ENCODE data around the gene PMEL. TPM values are rescaled to one million over a fixed set of nuclear protein-coding genes. Genes with fewer than 3 reads are reported as not detected.
"Not testable (repeated sequence)": the region's sequence is repeated elsewhere in the genome, so short reads cannot be mapped to it uniquely, and the experiment has no call there.

The PMEL gene
- polyA plus RNA-seq, 1 donor (not counting 4 experiments of a cell fraction or from before 2014, with no cell fraction given): 1.3 TPM

DNA sequence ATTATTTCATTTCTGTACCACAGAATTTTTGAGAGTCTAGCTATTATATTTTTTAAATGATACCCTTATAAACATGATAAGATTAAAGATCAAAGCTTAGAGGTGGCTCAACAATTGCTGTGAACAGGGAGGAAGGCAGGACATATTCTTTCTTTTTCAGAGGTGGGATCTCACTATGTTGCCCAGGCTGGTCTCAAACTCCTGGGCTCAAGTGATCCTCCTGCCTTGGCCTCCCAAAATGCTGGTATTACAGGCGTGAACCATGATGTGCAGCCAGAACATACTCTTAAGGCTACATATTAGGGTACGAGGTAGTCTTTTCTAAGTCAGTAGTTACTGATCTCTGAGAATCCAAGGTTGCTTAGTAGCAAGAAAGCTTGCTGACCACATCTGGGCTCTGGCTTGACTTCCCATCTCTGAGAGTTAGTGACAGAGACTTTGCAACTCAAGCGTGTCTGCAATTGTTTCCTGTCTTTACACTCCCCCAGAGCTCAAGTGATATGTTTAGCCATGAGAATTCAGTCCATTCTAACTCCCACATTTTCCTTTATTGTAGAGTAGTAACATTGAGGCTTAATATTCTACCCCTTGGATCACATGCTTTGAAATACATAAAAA is 16.6 kb upstream of the PMEL start:
- H3K4me2 ChIP-seq (ENCODE audit: control insufficient read depth, extremely low read depth, insufficient read depth, low read depth, low read length): no peak overlapping the region
- peaks cover 29% of the 10 kb centered on the region for H3K79me2 ChIP-seq (ENCODE audit: control insufficient read depth, insufficient read depth, low read length)

DNA sequence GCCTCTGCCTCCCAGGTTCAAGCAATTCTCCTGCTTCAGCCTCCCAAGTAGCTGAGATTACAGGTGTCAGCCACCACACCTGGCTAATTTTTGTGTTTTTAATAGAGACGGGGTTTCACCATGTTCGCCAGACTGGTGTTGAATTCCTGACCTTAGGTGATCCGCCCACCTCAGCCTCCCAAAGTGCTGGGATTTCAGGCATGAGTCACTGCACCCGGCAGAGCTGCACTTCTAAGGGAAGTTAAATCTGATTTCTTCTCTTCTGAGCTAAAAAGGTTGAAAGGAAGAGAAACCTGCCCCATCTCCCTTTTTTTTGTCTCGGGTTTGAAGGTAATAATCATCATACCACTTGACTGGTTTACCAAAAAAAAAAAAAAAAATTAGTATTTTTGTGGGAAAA is 16.0 kb upstream of the PMEL start:
- H3K9me1 ChIP-seq (ENCODE audit: control insufficient read depth, extremely low read depth, insufficient read depth, low read length); H3K9ac ChIP-seq (ENCODE audit: control insufficient read depth, extremely low read depth, insufficient read depth, low read length); DNase-seq (ENCODE audit: low read depth, low spot score); FAIRE-seq; H2AFZ ChIP-seq (ENCODE audit: control insufficient read depth, low read length); H3K4me2 ChIP-seq (ENCODE audit: control insufficient read depth, extremely low read depth, insufficient read depth, low read depth, low read length); H3K27ac ChIP-seq (ENCODE audit: control insufficient read depth, insufficient read depth, low read length); H4K20me1 ChIP-seq (ENCODE audit: control insufficient read depth, extremely low read depth, insufficient read depth, low read length); H3K4me3 ChIP-seq (ENCODE audit: control insufficient read depth in 2 of 3, extremely low read depth in 1 of 3, insufficient read depth in 2 of 3, low read depth in 1 of 3, low read length in 3 of 3); H3K4me1 ChIP-seq (ENCODE audit: control insufficient read depth, extremely low read depth, insufficient read depth, low read length); dilution Hi-C loops (cut with MboI; ENCODE audit: extremely low pct_ligation_motif_present, low sequenced_read_pairs); H3K9me3 ChIP-seq (ENCODE audit: control insufficient read depth, low read depth, low read length); H3K27me3 ChIP-seq (ENCODE audit: control insufficient read depth, extremely low read depth, insufficient read depth, low read length): not testable (repeated sequence)
- Histone ChIP-seq H3K79me2 (ENCODE audit: control insufficient read depth, insufficient read depth, low read length) (peaks cover 35% of the 10 kb centered on the region), H3K36me3 (ENCODE audit: control insufficient read depth in 2 of 2, extremely low read depth in 1 of 2, insufficient read depth in 2 of 2, low read length in 2 of 2) (peaks cover 20 to 24% of the 10 kb centered on the region in 2 experiments)

More for the DNA sequence above, 16.6 kb upstream of the PMEL start:
- DNase-seq (ENCODE audit: low read depth, low spot score): no peak
- Histone ChIP-seq H3K9me1 (ENCODE audit: control insufficient read depth, extremely low read depth, insufficient read depth, low read length) (no peaks in the 10 kb centered on the region), H3K4me1 (ENCODE audit: control insufficient read depth, extremely low read depth, insufficient read depth, low read length) (no peaks in the 10 kb centered on the region), H4K20me1 (ENCODE audit: control insufficient read depth, extremely low read depth, insufficient read depth, low read length) (no peaks in the 10 kb centered on the region), H3K9me3 (ENCODE audit: control insufficient read depth, low read depth, low read length) (no peaks in the 10 kb centered on the region), H3K9ac (ENCODE audit: control insufficient read depth, extremely low read depth, insufficient read depth, low read length) (no peak overlapping the region), H3K27ac (ENCODE audit: control insufficient read depth, insufficient read depth, low read length) (no peak overlapping the region), H3K27me3 (ENCODE audit: control insufficient read depth, extremely low read depth, insufficient read depth, low read length) (no peaks in the 10 kb centered on the region), H2AFZ (ENCODE audit: control insufficient read depth, low read length) (no peak overlapping the region), H3K4me3 (ENCODE audit: control insufficient read depth in 2 of 3, extremely low read depth in 1 of 3, insufficient read depth in 2 of 3, low read depth in 1 of 3, low read length in 3 of 3) (no peak overlapping the region), H3K36me3 (ENCODE audit: control insufficient read depth in 2 of 2, extremely low read depth in 1 of 2, insufficient read depth in 2 of 2, low read length in 2 of 2) (peaks cover 21 to 23% of the 10 kb centered on the region in 2 experiments)
- dilution Hi-C loops (cut with MboI; ENCODE audit: extremely low pct_ligation_motif_present, low sequenced_read_pairs): no loop called here
- no peak for FAIRE-seq
- TF ChIP-seq, protein P1, sequence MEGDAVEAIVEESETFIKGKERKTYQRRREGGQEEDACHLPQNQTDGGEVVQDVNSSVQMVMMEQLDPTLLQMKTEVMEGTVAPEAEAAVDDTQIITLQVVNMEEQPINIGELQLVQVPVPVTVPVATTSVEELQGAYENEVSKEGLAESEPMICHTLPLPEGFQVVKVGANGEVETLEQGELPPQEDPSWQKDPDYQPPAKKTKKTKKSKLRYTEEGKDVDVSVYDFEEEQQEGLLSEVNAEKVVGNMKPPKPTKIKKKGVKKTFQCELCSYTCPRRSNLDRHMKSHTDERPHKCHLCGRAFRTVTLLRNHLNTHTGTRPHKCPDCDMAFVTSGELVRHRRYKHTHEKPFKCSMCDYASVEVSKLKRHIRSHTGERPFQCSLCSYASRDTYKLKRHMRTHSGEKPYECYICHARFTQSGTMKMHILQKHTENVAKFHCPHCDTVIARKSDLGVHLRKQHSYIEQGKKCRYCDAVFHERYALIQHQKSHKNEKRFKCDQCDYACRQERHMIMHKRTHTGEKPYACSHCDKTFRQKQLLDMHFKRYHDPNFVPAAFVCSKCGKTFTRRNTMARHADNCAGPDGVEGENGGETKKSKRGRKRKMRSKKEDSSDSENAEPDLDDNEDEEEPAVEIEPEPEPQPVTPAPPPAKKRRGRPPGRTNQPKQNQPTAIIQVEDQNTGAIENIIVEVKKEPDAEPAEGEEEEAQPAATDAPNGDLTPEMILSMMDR (optimal IDR thresholded peaks at IDR 0.05 in 1 of 3, IDR thresholded peaks at IDR 0.05 in 1 of 3, conservative IDR thresholded peaks at IDR 0.05 in 1 of 3; ENCODE audit: extremely low read depth in 1 of 3, insufficient read depth in 2 of 3, low read length in 3 of 3): no peak
- TF ChIP-seq EZH2 (IDR thresholded peaks at IDR 0.05; ENCODE audit: low read length): no peak

DNA sequence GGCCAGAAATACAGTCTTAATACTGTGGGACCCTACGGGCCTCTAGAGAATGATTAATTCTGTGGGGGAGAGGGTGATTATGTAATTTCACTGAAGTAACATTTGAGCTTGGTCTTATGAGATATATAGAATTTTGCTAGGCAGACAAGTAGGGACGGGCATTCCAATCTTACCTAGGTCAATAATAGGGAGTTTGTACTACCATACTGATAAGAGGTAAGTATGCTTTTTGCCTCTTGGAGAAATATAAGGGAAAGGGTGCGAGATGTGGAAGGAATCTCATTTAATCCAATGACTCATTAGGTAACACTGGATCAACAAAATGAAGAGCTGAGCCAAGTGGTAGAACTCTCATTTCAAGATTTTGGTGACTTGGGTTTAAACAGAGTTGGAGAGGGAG is 13.2 kb upstream of the PMEL start:
- Histone ChIP-seq H3K4me3 (ENCODE audit: control insufficient read depth in 2 of 3, extremely low read depth in 1 of 3, insufficient read depth in 2 of 3, low read depth in 1 of 3, low read length in 3 of 3) (no peak overlapping the region), H3K9me1 (ENCODE audit: control insufficient read depth, extremely low read depth, insufficient read depth, low read length) (no peaks in the 10 kb centered on the region), H3K4me2 (ENCODE audit: control insufficient read depth, extremely low read depth, insufficient read depth, low read depth, low read length) (no peak overlapping the region), H3K9me3 (ENCODE audit: control insufficient read depth, low read depth, low read length) (no peaks in the 10 kb centered on the region), H3K27ac (ENCODE audit: control insufficient read depth, insufficient read depth, low read length) (no peak overlapping the region), H3K36me3 (ENCODE audit: control insufficient read depth in 2 of 2, extremely low read depth in 1 of 2, insufficient read depth in 2 of 2, low read length in 2 of 2) (peaks cover 8 to 26% of the 10 kb centered on the region in 2 experiments), H3K79me2 (ENCODE audit: control insufficient read depth, insufficient read depth, low read length) (peaks cover 62% of the 10 kb centered on the region), H2AFZ (ENCODE audit: control insufficient read depth, low read length) (no peak overlapping the region), H3K9ac (ENCODE audit: control insufficient read depth, extremely low read depth, insufficient read depth, low read length) (no peak overlapping the region), H3K4me1 (ENCODE audit: control insufficient read depth, extremely low read depth, insufficient read depth, low read length) (peaks cover 10% of the 10 kb centered on the region), H3K27me3 (ENCODE audit: control insufficient read depth, extremely low read depth, insufficient read depth, low read length) (no peaks in the 10 kb centered on the region), H4K20me1 (ENCODE audit: control insufficient read depth, extremely low read depth, insufficient read depth, low read length) (peaks cover 2% of the 10 kb centered on the region)
- TF ChIP-seq, protein P1 (optimal IDR thresholded peaks at IDR 0.05 in 1 of 3, IDR thresholded peaks at IDR 0.05 in 1 of 3, conservative IDR thresholded peaks at IDR 0.05 in 1 of 3; ENCODE audit: extremely low read depth in 1 of 3, insufficient read depth in 2 of 3, low read length in 3 of 3): no peak
- no peak for TF ChIP-seq EZH2 (IDR thresholded peaks at IDR 0.05; ENCODE audit: low read length)
- FAIRE-seq (no peak), DNase-seq (ENCODE audit: low read depth, low spot score) (no peak)
- dilution Hi-C loops (cut with MboI; ENCODE audit: extremely low pct_ligation_motif_present, low sequenced_read_pairs): no loop called here

All from keratinocyte (primary cell).